Esophagus squamous epithelium (tissue), 4 donors: ENCODE data around the gene COG7.

Experiments used
- POLR2A ChIP-seq, 4 donors: fragments of 450-650 bp; IDR thresholded peaks; one replicate each; pipeline ENCODE4 v1.6.1; 2017; ENCODE audit warnings: antibody characterized with exemption in 4 of 4, mild to moderate bottlenecking in 4 of 4, moderate library complexity in 3 of 4
- TF ChIP-seq, protein P1 (sequence below), 6 experiments: fragments of 450-650 bp in 4 of 6; fragments of 200-600 bp in 2 of 6; sonication (generic) in 2 of 6; IDR thresholded peaks; one replicate each; pipeline ENCODE4 v1.5.1; 2016 to 2019; ENCODE audit warnings: antibody characterized with exemption in 6 of 6, mild to moderate bottlenecking in 4 of 6, moderate library complexity in 4 of 6

DNA sequence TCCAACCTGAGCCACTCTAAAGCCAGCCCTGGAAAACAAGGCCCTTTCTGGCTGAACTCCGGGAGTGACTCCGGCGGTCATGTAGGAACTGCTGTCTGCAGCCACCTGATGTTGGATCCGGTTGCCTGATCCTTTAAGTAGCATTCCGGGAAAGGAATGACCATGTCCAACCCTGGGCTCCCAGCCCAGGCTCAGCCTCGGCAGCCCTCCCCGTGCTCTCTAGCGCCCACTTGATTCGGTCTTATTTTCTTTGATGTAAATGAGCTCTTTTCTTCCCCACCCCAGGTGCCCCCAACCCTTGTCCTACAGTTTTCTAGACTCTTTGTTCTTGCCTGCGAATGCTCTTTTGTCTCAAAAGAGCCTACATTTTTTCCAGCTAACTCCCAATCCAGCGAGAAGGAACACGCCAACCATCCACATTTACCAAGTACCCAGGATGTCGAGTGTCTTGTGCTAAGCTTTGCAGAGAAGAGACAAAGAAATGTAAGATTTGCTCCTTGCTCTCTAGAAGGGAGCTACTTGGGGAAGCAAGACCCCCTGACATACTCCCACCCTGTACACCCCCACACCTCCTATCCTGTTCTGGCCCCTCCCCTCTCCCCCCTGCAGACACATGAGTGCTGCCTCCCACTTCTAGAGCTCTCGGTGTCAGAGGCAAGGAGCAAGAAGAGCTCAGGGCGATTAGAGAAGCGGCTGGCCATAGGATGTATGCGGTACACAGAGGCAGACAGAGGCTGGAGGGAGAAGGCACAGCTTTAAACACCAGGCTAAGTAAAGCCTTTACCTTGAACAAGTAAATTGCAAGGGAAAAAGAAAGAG lies 53.8 kb downstream of the COG7 start:
- no peak for TF ChIP-seq POLR2A (IDR thresholded peaks at IDR 0.05)
- TF ChIP-seq, protein P1, sequence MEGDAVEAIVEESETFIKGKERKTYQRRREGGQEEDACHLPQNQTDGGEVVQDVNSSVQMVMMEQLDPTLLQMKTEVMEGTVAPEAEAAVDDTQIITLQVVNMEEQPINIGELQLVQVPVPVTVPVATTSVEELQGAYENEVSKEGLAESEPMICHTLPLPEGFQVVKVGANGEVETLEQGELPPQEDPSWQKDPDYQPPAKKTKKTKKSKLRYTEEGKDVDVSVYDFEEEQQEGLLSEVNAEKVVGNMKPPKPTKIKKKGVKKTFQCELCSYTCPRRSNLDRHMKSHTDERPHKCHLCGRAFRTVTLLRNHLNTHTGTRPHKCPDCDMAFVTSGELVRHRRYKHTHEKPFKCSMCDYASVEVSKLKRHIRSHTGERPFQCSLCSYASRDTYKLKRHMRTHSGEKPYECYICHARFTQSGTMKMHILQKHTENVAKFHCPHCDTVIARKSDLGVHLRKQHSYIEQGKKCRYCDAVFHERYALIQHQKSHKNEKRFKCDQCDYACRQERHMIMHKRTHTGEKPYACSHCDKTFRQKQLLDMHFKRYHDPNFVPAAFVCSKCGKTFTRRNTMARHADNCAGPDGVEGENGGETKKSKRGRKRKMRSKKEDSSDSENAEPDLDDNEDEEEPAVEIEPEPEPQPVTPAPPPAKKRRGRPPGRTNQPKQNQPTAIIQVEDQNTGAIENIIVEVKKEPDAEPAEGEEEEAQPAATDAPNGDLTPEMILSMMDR (IDR thresholded peaks at IDR 0.05): no peak
